NCI-H2029 (cell line): ENCODE measurements around the gene ZSCAN21.
A peak's percentile ranks its signal among the peaks of the same experiment; 100 is the strongest.

ENCODE experiments used
- DNase-seq: peaks from one replicate; lab custom pipeline; 2025; lab: John Stamatoyannopoulos, UW

ZSCAN21 gene

DNA sequence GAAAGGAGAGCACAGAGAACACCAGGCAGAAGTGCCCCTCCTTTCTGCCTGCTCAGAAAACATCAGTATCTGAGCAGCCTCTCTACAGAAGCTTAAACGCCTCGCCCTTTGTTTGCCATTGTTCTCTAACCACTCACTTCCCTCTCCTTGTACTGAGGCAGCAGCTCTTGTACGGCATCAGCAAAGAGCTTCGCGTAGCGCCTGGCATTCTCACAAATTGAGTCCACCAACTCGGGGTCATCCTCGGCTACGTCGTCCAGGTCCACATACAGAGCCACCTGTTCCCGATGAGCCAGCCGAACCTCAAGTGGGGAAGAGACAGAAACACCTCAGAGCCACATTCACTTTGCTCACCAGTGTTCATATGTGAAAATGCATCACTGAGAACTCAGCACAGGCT is 49.9 kb downstream of the ZSCAN21 start:
- no peak for DNase-seq

DNA sequence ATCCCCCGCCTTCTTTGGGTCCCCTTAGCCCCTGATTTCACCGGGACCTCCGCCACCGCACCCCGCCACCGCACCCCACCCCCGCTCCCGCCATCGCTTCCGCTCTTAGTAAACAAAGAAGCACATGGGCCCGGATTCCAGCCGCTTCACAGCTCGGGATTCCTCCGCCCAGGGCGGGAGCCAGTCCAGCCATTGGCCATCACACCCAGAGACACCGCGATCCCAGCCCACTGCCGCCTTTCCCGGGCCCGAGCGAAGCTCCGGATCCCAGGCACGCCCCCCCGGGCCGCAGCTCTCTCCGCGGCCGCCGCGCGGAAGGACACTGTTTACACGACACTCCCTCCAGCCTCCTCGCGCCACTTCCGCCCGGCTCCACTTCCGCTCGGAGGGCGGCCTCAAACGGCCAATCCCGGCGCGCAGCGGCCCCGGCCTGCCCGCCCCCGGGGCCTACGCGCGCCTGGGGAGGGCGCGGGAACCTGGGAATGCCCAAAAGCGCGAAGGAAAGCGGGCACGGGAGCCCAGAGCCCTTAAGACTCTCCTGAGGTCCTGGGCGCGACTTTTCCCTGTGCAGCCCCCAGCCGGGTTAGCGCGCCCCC is 50.9 kb downstream of the ZSCAN21 start:
- peak; percentile 99 for DNase-seq

DNA sequence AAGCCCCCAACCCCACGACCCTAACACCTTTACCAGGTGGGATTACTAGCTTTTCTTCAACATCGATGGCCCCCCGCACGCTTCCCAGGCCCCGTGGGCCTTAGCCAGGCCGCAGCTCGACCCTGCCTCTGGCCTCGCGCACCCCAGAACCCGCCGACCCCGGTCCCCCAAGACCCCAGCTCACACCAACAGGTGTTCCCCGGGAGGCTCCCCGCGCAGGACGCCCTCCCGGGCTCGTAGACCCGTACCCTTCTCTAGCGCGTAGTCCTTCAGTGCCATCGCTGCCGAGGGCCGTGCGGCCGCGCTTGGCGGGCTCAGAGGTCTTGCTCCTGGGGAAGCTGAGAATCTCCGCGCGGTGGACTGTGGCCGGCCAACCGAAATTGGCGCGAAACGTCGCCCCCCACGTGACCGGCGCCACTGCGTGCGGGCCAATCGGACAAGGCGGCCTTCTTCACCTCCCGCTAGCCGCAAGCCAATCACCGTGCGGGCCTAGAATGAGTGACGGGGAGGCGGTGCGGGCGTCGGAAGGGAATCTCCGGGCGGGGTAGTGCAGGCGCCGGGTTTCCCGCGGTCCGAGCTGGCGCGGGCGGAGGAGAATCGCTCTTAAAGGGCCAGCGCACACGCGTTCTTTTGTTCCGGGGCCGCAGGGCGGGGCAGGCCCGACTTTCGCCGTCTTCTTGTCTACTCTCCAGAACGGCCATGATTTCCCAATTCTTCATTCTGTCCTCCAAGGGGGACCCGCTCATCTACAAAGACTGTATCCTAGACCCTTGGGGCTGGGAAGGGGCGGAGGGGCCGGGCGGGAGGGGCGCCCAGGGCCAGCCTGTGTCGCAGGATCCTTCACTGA is 51.7 kb downstream of the ZSCAN21 start, which contains the start of the genes AP4M1 and MCM7:
TSS of gene AP4M1 (plus strand) at position 628 of the 847 bp plus-strand sequence. CDS start at position 700, 72 bp downstream.
TSS of gene MCM7 (minus strand) at position 382 of the 847 bp plus-strand sequence. CDS start at position 279, 103 bp downstream.
- peak; percentile 98 for DNase-seq

DNA sequence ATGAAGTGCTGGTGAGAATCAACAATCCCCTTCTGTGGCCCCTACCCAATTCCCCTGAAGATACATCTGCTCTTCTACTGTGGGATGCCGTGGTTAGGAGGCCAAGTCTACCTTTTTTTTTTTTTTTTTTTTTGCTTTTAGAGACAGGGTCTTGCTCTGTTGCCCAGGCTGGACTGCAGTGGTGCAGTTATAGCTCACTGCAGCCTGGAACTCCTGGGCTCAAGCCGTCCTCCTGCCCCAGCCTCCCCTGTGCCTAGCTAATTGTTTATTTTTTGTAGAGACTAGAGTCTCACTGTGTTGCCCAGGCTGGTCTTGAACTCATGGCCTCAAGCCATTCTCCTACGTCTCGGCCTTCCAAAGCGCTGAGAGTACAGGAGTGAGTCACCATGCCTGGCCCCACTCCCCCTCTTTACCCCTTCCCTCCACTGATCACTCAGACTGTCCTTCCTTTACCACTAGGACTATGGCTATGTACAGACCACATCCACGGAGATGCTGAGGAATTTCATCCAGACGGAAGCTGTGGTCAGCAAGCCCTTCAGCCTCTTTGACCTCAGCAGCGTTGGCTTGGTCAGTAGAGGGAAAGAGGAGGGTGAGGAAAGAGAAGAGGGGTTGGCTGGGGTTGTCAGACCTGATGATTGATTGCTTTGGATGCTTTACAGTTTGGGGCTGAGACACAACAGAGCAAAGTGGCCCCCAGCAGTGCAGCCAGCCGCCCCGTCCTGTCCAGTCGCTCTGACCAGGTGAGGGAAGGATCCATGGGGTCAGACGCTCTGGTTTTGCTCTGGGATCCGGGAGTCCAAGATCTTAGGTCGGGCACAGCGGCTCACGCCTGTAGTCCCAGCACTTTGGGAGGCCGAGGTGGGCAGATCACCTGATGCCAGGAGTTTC is 53.6 kb downstream of the ZSCAN21 start:
- DNase-seq: no peak

DNA sequence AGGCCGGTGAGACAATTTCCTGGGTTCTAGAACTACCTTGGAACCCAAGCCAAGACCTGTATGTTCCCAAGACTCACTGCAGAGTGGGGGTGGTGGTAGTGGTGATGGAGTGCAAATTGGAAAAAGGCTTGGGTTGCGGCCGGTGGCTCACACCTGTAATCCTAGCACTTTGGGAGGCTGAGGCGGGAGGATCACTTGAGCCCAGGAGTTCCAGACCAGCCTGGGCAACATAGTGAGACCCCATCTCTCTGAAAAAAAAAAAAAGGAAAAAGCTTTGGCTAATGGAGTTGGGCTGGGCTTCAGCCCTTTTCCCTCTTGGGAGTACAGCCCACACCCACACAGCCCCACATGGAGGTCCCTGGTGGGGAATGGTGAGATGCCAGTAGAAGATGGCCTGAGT is 56.0 kb downstream of the ZSCAN21 start:
- DNase-seq: no peak

DNA sequence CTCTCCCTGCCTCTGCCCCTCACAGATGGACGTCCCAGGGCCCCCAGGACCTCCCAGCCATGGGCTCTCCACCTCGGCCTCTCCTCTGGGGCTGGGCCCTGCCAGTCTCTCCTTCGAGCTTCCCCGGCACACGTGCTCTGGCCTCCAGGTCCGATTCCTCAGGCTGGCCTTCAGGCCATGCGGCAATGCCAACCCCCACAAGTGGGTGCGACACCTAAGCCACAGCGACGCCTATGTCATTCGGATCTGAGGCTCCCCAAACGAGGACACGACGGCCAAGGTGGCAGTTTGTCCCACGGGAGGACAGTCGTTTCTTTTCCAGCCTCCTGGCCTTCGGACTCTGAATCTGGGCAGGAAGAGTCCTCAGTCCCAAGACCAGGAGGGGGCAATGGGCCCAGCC is 57.1 kb downstream of the ZSCAN21 start:
- no peak for DNase-seq

DNA sequence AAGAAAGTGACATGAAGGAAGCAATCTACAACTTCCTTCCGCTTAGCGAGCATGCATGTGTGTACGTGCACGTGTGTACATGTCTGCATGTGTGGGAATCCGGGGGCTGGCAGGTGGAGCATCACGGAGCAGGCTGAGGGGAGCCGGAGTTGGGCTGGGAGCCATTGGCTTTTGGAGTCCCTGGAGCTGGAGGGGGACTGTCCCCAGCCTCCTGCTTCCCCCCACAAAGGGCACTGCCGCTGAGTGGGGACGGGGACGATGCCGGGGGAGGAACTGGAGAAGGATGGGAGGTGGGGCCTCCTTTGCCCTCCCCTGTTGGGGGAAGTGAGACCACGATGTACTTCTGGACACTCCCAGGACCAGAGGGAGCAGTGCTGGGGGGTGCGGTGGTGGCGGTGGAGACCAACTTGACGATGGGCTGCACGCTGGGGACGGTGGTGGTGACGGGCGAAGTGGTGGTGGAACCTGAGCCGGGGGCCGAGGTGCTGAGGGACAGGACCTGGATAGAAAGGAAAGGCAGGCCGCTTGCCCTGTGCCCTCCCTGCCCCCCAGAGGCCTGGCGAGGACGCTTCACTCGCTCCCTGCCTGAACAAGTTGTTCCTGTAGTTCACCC is 57.7 kb downstream of the ZSCAN21 start:
- DNase-seq: no peak

DNA sequence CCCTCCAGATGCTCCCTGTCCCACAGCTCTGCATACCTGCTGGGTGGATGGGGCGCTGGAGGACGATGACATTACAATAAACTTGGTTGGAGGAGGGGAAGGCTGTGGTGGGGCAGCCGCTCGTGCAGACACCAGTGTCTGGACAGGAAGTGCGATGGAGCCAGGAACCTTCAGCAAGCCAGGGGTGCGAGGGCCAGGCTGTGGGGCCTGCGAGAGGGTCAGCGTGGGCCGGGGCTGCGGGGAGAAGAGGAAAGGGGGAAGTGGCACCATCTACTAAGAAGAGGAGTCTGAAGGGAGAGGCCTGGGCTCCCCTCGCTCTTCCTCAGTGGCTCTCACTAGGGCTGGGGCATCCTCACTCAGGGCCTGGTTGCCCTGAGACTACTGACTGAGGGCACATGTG is 58.3 kb downstream of the ZSCAN21 start:
- DNase-seq: no peak

DNA sequence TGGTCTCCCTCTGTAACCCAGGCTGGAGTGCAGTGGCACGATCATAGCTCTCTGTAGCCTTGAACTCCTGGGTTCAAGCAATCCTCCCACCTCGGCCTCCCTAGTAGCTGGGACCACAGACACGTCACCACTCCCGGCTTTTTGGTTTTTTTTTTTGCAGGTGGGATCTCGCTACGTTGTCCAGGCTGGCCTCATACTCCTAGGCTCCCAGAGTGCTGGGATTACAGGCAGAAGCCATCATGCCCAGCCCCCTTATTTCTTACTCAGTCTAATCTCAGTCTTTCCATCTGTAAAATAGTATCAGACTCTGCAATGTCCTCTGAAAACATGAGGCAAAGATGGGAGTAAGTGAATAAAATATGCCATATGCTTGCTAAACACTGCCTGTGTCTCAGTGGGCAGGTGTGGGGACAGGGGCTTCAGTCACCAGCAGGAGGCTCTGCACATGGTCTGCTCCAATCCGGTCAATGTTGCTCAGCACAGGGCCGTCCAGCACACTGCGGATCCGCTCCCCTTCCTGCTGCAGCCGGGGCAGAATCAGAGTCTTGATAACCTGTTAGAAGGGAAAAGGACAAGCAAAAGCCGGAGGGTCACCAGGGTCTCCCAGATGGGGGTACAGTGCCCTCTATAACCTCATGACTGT is 60.1 kb downstream of the ZSCAN21 start:
- no peak for DNase-seq

DNA sequence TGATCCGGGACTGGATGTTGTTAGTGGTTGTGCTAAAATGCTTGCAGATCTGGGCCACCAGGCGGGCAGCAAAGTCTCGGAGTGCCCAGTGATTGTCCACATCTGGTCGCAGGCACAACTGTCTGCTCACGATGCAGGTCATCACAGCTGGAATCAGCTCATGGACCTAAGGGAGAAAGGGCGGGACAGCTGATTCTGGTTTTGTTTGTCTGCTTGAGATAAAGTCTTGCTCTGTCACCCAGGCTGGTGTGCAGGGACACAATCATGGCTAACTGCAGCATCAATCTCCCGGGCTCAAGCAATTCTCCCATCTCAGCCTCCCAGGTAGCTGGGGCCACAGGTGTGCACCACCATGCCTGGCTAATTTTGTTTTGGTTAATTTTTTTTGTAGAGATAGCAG is 61.6 kb downstream of the ZSCAN21 start:
- DNase-seq: no peak

DNA sequence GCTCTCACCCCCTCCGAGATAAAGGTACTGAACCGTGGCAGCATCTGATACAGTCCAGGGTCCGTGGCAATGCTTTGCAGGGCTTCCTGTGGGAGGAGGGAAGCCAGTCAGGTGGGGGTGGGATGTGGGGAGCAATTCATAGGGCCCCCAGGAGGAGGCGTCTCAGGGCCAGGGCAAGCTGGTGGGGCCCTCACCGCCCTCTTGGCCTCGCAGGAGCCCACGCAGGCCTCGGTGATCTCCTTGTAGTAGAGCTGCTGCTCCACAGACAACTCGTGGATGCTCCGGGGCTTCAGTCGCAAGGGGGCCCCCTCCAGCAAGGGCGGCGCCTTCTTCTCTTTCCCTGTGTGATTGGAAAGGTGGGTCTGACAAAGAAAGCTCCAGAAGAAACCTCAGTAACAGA is 62.3 kb downstream of the ZSCAN21 start:
- no peak for DNase-seq
